Stimulated activated CD8-positive, alpha-beta memory T cell treated with anti-CD3 and anti-CD28 coated beads, Interleukin-15, amount 100 ng/mL, for 1 hour (primary cell): Measurements from ENCODE around the gene BBS7.
A peak's percentile ranks its signal among the peaks of the same experiment; 100 is the strongest.

ENCODE experiments used
- DNase-seq: peaks from one replicate; pipeline ENCODE4 v3.0.0-alpha.2; 2020; ENCODE audit warnings: low read depth

Gene BBS7, protein sequence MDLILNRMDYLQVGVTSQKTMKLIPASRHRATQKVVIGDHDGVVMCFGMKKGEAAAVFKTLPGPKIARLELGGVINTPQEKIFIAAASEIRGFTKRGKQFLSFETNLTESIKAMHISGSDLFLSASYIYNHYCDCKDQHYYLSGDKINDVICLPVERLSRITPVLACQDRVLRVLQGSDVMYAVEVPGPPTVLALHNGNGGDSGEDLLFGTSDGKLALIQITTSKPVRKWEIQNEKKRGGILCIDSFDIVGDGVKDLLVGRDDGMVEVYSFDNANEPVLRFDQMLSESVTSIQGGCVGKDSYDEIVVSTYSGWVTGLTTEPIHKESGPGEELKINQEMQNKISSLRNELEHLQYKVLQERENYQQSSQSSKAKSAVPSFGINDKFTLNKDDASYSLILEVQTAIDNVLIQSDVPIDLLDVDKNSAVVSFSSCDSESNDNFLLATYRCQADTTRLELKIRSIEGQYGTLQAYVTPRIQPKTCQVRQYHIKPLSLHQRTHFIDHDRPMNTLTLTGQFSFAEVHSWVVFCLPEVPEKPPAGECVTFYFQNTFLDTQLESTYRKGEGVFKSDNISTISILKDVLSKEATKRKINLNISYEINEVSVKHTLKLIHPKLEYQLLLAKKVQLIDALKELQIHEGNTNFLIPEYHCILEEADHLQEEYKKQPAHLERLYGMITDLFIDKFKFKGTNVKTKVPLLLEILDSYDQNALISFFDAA

DNA sequence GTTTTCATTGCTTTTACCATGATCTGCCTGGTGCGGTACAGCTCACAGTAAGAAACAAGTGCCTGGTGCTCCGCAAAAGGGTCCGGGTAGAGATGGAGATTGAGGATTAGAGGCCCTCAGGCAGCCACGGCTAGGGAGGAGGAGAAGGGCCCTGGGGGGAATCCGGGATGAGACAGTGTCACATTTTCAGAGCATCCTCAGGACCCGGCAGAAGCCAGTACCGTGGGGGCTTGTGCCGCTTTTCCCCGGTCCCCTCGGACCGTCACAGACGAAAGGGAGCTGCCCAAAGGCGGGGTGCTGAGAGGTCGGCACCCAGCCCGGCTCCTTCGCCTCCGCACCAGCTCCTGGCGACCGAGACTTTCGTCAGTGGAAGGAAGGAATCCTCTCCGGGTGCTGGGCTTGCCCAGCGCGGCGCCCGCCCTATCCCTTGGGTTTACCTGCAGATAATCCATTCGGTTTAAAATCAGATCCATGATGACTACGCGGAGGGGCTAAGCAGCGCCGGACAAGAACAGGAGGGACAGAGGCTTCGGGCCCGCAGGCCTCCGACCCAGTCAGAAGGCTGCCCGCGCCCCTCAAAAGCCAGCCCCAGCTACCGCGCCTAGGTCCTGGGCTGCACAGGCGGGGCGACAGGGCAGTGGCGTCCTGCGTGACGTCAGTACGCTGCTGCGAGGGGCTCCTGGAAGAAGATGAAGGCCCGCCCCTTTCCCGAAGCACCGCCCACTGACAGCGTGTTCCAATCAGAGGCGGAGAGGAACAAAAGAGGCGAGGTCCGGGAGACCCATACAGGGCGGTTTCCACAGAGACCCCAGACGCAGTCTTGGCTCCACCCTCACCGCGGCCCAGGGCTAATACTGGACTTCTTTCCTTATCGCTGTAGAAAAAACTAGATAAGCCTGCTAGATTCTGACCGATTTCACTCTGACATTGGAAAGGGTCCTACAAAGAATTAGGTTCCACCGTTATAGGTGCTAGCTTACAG lies at the start of gene BBS7:
Gene BBS7, minus strand, starts transcription at position 634 of the 982 bp plus-strand sequence. Its CDS starts 161 bp downstream, at position 473.
- peak; percentile 97 for DNase-seq

DNA sequence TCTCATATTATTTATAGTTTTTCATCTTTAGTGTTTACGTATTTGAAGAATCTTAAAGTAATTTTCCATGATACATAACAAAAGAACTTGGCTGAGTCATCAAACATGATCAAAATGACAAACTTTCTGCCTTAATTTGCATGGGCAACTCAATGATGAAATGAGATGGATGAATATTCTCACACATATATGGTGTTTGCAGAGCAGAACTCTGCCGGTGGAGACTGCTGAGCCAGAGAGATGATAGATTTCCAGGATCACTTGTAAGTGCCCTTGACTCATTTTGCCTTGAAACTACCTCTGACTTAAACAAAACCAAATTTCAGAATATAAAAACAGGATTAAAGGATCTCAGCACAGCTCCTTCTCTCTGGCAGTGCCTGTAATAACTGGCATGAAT lies 43.4 kb upstream of the BBS7 start:
- DNase-seq = no peak

DNA sequence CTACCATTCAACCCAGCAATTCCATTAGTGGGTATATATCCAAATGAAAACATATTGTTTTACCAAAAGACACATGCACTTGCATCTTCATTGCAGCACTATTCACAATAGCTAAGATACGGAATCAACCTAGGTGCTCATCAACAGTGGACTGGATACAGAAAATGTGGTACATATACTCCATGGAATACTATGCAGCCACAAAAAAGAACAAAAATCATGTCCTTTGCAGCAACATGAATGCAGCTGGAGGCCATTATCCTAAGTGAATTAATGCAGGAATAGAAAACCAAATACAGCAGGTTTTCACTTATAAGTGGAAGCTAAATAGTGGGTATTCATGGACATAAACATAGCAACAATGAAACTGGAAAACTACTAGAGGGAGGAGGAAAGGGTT lies 38.1 kb upstream of the BBS7 start:
- DNase-seq = no peak

DNA sequence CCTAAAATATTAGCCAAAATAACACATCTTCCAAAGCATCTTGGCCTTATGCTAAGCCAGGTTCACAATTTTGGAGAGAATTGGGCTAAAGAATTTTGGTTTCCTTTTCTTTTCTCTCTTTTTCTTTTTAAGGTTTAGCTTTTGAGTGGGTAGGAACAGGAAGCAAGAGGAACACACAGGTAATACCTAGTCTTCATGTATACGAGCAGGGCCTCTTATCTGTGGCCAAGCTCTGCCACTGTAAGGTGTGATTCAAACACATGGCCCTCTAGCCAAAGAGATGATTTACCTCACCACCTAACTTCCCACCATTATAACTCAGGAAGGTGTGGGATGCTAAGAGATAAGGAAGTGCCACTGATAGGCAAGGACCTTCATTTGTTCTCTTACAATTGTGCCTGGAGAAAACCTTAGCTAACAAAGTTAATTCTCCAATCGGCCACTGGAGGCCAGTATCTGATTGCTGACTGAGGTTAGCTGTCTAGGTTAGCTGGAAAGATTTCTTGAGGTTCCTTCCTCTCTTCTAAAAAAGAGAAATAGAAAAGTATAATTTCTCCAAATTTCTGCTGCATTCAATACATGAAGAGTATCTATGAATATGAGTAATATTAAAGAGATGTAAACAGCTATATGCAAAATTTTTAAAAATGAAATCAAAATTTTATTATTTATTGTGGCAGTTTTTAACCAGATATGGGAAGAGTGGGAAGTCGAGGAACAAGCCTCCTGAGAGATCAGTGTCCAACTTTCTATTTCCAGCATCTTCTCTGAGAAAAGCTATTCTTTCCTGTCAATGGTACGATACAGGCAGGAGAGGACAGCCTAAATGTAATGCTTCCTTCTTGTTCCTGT lies 30.1 kb upstream of the BBS7 start:
- peak; percentile 13 for DNase-seq

DNA sequence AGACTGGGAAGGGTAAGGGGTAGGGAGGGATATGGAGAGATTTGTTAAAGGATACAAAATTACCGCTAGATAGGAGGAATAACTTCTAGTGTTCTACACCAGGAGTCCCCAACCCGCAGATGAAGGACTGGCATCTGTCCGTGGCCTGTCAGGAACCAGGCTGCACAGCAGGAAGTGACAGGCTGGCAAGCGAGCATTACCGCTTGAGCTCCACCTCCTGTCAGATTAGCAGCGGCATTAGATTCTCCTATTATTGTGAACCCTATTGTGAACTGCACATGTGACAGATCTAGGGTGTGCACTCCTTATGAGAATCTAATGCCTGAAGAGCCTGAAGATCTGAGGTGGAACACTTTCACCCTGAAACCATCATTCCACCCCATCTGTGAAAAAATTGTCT lies 27.9 kb upstream of the BBS7 start:
- no peak for DNase-seq

DNA sequence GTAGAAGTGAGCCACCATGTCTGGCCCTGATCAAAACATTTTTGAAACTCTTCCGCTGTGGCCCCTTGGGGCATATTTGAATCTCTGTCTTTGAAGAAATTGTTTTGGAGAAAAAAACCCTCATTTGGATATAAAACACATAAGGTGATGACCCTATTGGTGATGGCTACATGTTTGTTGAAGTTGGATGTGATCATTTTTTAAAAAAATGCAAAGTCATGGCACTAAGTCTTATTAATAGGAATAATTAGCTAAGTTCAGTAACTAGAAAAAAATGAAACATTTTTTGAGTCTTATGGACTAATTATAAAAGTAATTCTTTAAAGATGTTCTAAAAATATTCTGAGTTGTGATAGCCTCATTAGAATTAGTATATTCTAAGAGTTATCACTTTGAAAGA lies 17.9 kb upstream of the BBS7 start:
- DNase-seq = no peak

DNA sequence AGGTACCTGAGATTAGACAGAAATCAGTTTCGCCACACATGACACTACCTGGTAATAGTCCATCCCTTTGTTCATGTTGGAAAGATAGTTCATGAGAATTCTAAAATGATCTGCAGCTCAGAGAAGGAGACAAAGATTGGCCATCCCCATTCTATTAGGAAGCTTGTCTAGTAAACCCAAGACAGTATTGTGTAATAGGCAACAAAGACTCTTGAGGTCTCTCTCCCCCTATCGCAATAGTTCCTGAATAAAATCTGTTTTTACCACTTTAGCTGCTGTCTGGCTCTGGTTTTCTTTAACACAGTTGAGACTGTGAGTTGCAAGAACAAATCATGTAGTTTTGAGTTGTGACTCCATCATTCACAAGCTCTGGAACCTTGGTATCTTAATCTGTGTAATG lies 14.8 kb upstream of the BBS7 start:
- DNase-seq = no peak

DNA sequence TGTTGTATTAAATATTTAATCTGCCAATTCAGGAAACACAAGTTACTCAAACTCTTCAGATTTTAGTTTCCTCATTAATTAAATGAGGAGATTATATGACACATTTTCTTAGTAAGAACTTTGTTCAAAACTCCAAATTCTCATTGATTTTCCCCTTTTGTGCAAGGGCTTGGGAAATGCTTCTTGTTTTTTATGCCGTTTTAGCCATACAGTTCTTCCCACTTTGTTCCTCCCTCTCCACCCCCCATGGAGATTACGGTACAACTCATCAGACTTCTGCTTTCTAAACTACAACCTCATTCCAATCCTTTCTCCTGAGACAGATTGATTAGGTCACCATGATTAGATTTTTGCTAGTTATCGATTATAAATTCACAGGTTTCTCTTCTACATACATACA lies 10.9 kb upstream of the BBS7 start:
- DNase-seq = no peak

DNA sequence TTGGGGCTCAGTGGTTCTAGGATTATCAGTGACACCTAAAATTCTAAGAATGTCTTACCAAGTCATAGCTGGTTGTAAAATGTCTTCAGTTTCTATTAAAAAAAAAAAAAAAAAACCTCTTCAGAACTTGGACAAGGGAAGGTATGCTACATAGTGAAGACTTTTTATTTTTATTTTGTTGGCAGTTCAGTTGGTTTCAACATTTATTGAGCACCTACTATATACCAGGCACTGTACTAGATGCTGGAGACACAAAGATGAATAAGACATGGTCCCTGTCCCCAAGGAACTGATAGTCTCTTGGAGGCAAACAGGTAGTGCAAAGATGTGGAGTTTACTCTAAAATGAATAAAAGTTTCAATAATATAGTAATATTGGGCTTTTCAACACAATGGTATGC lies 8.9 kb upstream of the BBS7 start:
- no peak for DNase-seq

DNA sequence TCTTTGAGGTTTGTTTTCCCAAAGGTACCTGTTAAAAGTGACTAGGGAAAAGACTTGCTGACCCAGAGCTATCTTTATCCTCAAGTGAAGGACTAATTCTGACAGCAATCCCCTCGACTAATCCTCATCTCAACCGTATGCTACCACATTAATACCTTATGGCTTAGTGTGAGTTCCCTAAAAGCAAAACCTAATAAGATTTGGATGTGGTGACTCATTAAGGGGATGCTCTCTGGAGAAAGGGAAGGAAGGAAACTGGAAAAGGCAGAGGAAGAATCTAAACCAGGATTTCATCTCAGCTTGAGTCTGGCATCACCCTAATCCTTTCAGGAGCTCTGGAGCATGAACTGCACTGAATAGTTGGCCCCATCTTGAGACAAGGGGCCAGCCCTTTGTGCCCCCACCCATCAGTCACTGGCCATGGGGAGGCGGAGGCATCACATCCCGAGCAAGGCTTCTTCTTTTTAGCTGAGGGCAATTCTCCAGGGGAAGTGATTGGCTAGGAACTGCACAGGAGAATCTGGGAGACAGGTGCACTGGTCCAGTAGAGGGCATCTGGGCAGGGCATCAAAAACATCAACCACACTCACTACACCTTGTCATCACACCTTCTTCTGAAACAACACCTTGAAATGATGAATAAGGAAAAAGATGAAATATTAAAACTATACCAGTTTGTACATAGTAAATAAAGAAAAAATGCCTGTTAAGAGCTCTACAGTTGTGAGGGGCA lies 6.9 kb upstream of the BBS7 start:
- no peak for DNase-seq

DNA sequence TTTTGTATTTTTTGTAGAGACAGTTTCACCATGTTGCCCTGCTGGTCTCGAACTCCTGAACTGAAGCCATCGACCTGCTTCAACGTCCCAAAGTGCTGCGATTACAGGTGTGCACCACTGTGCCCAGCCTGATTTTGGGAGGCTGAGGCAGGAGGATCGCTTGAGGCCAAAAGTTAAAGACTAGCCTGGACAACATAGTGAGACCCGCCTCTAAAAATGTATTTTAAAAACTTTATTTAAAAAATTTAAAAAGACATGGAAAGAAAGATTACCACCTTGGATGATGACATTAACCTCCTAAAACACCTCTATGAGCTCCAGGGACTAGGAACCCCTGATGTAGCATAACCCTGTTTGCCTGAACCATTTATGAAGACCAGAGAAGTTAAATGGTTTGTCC lies 5.8 kb upstream of the BBS7 start:
- no peak for DNase-seq

DNA sequence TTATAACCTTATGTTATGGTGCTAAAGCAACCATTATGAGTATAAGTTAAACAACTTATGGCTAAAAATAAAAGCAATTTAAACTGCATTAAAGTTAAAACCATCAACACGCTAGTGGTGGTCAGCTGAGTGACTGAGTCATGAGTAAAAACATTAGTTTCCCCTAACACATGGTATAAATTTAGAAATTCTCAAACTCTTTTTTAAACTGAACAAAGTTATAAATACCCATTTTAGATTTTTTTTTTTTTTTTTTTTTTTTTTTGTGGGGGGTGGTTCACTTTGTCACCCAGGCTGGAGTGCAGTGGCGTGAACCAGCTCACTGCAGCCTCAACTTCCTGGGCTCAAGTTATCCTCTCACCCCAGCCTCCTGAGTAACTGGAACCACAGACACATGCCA lies 5.4 kb upstream of the BBS7 start:
- no peak for DNase-seq

DNA sequence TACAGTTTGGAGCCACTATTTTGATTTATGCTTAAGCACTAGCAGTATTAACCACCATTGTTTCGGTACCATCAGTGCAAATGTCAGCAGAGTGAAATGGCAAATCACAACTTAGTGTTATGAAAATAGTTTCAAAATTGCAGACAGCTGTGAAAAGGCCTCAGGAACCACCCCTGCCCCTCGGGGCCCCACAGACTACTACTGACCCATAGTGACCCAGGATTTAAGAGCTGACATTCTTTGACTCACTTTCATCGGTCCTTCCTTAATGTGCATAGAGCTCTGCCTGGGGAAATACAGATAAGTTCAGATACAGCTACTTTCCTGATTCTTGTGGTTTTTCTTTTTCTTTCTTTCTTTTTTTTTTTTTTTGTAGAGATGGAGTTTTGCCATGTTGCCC lies 3.3 kb upstream of the BBS7 start:
- no peak for DNase-seq

DNA sequence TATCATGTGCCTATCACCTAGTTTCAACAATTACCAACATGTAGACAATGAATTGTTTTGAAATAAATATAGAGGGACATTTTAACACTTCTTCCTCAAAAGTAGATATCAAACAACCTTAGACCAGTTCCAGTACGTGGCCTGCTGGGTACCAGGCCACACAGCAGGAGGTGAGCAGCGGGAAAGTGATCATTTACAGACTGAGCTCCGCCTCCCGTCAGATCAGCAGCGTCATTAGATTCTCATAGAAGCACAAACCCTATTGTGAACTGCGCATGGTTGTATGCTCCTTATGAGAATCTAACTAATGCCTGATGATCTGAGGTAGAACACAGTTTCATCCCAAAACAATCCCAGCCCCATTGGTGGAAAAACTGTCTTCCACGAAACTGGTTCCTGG lies 6.5 kb downstream of the BBS7 start:
- no peak for DNase-seq

DNA sequence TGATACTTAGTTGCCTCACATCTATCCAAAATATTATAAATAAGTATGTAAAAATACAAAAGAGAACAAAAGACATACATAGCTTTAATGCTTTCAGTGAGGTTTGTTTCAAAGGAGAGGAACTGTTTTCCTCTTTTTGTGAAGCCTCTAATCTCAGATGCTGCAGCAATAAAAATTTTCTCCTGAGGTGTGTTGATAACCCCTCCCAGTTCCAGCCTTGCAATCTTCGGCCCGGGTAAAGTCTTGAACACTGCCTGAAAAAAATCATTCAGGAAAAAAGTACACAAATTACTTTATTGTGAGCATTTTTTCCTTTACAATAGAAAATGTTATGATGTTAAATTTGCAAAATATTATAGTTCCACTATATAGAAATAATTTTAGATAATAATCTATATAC lies 8.8 kb downstream of the BBS7 start:
- no peak for DNase-seq

DNA sequence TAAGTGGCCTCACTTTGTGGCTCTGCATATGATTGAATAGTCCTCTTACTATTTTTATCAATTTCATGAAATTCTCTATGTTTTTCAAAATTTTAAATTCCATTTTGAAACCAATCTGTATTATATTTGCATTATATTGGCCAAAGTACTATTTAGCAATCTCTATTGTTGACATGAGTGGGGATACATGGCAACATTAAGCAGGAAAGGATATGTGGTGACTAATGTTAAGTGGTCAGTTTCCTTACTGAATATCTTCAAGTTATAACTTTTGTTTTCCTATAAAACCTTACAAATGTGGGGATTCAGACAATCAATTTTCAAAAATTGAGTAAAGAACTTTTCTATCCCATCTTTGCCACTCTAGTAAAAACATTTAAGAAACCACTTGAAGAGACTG lies 10.2 kb downstream of the BBS7 start:
- DNase-seq = no peak

DNA sequence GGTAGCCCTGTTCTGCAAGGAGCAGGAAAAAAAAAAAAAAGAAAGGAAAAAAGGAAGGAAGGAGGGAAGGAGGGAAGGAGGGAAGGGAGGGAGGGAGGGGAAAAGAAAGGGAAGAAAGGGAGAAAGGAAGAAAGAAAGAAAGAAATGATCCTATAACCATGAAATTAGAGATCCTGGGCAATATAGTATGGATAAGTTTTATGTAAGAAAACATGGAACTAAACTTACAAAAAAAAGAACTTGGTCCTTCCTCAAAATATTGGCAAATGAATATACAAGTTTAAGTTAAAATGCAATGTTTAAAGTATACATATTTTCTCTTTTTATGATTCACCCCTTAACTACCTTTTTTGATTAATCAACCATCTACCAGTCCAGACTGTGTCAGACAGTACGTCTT lies 18.9 kb downstream of the BBS7 start:
- DNase-seq = no peak

DNA sequence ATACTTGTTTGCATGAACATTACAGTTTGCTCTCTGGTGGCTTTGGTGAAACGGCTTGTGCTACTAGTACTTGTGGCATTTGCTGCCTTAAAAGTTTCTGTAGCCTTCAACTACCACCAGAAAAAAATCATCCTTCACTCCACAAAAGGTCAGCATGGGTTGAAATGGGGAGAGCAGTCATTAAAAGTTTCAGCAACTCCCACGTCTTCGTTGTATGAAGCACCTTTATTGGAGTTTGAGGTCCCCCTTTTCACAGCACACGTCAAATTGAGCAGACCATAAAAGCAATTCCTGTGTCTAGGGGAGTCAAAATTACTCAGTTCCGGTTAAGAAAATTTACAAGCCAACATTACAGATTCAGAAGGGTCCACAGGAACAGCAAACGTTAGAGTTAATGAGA lies 23.6 kb downstream of the BBS7 start:
- DNase-seq = no peak

DNA sequence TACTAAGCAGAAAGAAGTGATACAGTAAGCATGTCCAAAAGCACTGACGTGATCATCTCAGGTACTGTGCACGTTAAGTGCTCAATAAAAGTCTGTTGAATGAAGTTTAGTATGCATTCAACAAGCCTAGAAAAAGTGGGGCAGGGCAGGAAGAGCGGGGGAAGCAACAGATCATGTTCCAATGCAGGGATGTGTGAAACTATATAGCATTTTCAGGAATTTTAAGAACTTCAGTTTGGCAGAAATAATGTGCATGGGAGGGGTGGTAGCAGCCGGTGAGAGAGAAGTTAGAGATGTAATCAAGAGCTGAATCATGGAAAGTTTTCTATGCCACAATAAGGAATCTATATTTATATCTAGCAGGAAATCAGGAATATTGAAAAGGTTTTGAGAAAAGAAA lies 27.4 kb downstream of the BBS7 start:
- DNase-seq = no peak

DNA sequence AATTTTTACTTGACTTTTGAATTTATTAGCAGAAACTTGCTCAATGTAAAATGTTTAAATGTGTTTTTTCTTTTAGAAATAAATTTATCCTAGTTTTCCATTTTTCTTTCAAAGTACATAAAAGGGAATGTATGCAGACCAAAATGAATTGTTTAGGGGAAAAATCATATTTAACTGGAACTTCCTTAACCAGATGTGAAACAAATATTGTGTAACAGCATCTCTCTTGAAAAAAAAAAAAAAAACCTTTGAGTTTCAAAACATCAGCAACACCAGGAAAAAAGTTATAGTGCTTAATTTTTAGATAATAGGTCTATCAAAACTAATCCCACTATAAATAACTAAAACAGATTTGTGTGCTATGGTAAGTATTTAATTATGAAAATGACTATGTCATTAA lies 32.1 kb downstream of the BBS7 start:
- DNase-seq = no peak

DNA sequence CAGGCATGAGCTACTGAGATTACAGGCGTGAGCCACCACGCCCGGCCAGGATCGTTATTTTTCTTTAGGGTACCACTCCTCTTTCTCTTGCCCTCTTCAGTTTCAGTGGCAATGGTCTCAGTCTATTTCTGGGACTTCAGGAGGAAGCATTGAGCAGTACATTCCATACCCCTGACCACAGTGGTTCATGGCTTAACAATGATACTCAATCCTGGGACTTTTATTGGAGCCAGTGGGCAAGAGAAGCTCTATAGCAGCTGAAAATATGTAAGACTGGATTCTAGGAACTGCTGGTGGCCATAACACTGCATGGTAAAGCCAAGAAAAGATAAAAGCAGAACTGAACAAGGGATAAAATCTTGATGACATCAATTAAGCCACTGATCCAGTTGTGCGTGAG lies 40.8 kb downstream of the BBS7 start:
- no peak for DNase-seq
